GM12874 (cell line): Measurements from ENCODE around the gene JAZF1.

Experiments used
- CTCF ChIP-seq: IDR thresholded peaks from 2 replicates; pipeline ENCODE4 v1.5.1; 2011; ENCODE audit warnings: low read depth, mild to moderate bottlenecking, control low read depth, low read length, moderate library complexity; ENCODE audit not compliant: insufficient read depth

The JAZF1 gene

DNA sequence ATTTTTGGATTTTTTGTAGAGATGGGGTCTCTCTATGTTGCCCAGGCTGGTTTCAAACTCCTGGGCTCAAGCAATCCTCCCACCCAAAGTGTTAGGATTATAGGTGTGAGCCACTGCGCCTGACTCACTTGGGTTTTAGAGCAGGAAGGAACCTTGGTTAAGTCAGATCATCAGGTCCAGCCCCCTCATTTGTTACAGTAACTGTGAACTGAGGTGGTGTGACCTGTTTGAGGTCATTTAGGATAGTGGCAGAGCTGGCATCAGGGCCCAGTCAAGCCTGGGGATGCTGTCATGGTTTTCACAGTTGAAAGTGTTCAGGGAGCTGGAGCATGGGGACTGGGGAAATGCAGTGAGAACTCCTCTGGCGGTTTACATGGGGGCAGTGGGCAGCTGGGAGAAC is 281.0 kb downstream of the JAZF1 start:
- no peak for TF ChIP-seq CTCF

GRCh38 chr7:27897441-27897847 is 283.2 kb downstream of the JAZF1 start:
- no peak for TF ChIP-seq CTCF

DNA sequence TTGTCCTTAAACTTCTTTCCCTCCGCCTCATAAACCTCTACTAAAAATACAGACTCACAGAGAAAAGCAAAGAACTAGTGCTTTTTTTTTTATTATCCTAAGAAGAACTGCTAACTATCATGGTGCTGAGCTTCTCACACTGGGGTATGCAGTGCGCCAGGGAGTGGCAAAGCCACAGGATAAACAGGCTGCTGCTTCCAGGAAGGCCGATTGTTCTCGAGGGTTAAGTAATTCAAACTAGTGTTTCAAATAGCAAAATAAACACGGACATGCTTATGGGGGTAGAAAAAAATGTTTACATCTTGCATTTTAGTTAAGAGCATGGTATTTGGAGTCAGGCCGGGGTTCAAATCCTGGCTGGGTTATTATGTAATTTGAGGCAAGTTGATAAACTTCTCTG is 283.6 kb downstream of the JAZF1 start:
- no peak for TF ChIP-seq CTCF

DNA sequence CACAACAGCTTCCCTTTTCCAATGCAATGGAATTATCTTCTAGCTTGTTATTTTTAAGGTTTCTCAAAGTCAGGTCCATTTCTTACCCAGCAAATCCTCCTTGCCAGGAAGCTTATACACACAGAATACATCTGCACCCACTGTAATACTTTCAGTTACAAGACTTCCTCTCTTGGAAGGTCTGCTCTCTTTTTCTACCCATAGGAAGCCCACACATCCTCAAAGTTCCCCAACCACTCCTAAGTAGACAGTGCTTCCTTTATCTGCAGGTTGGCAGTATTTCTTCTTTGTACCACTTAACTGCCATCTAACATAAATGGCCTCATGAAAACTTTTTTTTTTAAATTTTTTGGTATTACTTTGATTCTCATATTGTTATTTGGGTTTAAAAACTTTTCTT is 285.0 kb downstream of the JAZF1 start:
- TF ChIP-seq CTCF: no peak

- TF ChIP-seq CTCF: no peak
Observed at GRCh38 chr7:27890205-27890849, 290.3 kb downstream of the JAZF1 start.

- TF ChIP-seq CTCF: no peak
Observed at GRCh38 chr7:27889800-27890199, 290.8 kb downstream of the JAZF1 start.

- no peak for TF ChIP-seq CTCF
Observed at GRCh38 chr7:27888736-27889135, 291.9 kb downstream of the JAZF1 start.
